Kidney tubule cell (primary cell): ENCODE data around the gene BMAL1.
"Not testable (repeated sequence)": the region's sequence is repeated elsewhere in the genome, so short reads cannot be mapped to it uniquely, and the experiment has no call there.

ENCODE experiments used
- DNase-seq: peaks from one replicate; pipeline ENCODE4 v3.0.0-alpha.2; 2018; ENCODE audit warnings: low spot score

The BMAL1 gene

GRCh38 chr11:13277768-13278608 lies at the start of gene BMAL1:
Gene BMAL1, plus strand, starts transcription at chr11:13277790. Its CDS starts 76,519 bp downstream, at chr11:13354309.
- DNase-seq: no peak

GRCh38 chr11:13228572-13228971 lies 49.0 kb upstream of the BMAL1 start:
- no peak for DNase-seq

GRCh38 chr11:13229136-13229535 lies 48.5 kb upstream of the BMAL1 start:
- peak; percentile 25 for DNase-seq

GRCh38 chr11:13229711-13230318 lies 47.8 kb upstream of the BMAL1 start:
- DNase-seq: no peak

- DNase-seq: no peak
Measured at GRCh38 chr11:13233173-13233745, 44.3 kb upstream of the BMAL1 start.

- DNase-seq: no peak
Measured at GRCh38 chr11:13235895-13236294, 41.7 kb upstream of the BMAL1 start.

GRCh38 chr11:13236626-13237025 lies 41.0 kb upstream of the BMAL1 start:
- no peak for DNase-seq

GRCh38 chr11:13237761-13238160 lies 39.8 kb upstream of the BMAL1 start:
- DNase-seq: no peak

GRCh38 chr11:13238879-13239514 lies 38.6 kb upstream of the BMAL1 start:
- DNase-seq: peak; percentile 62

GRCh38 chr11:13242564-13242963 lies 35.0 kb upstream of the BMAL1 start:
- no peak for DNase-seq

GRCh38 chr11:13247606-13248296 lies 29.8 kb upstream of the BMAL1 start:
- DNase-seq: no peak

GRCh38 chr11:13249177-13249576 lies 28.4 kb upstream of the BMAL1 start:
- DNase-seq: no peak

GRCh38 chr11:13249992-13250391 lies 27.6 kb upstream of the BMAL1 start:
- DNase-seq: no peak

GRCh38 chr11:13251966-13252365 lies 25.6 kb upstream of the BMAL1 start:
- DNase-seq: no peak

GRCh38 chr11:13252438-13252837 lies 25.2 kb upstream of the BMAL1 start:
- DNase-seq: no peak

- no peak for DNase-seq
Measured at GRCh38 chr11:13256216-13256615, 21.4 kb upstream of the BMAL1 start.

- not testable (repeated sequence) for DNase-seq
Measured at GRCh38 chr11:13258061-13258460, 19.5 kb upstream of the BMAL1 start.

- no peak for DNase-seq
Measured at GRCh38 chr11:13258855-13259254, 18.7 kb upstream of the BMAL1 start.

- no peak for DNase-seq
Measured at GRCh38 chr11:13259374-13259773, 18.2 kb upstream of the BMAL1 start.

- DNase-seq: no peak
Measured at GRCh38 chr11:13260201-13260962, 17.2 kb upstream of the BMAL1 start.

GRCh38 chr11:13260963-13261588 lies 16.5 kb upstream of the BMAL1 start:
- peak; percentile 50 for DNase-seq
